Measurements from ENCODE around the gene TNFAIP1. TPM values are rescaled to one million over a fixed set of nuclear protein-coding genes. Genes with fewer than 3 reads are reported as not detected.
A peak's percentile ranks its signal among the peaks of the same experiment; 100 is the strongest.

The TNFAIP1 gene
- total and polyA plus RNA-seq, 2 of the 4 experiments (the other 2 are of a cell fraction): 49.1 to 62.9 TPM

DNA sequence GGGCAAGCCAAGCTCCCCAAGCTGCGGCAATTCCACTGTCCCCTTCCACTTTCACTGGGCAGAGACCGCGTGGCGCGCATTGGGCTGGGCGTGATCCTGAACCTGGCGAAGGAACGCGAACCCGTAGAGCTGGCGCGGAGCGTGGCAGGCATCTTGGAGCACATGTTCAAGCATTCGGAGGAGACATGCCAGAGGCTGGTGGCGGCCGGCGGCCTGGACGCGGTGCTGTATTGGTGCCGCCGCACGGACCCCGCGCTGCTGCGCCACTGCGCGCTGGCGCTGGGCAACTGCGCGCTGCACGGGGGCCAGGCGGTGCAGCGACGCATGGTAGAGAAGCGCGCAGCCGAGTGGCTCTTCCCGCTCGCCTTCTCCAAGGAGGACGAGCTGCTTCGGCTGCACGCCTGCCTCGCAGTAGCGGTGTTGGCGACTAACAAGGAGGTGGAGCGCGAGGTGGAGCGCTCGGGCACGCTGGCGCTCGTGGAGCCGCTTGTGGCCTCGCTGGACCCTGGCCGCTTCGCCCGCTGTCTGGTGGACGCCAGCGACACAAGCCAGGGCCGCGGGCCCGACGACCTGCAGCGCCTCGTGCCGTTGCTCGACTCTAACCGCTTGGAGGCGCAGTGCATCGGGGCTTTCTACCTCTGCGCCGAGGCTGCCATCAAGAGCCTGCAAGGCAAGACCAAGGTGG is 45.7 kb downstream of the TNFAIP1 start:
- WGBS, 2 experiments (ENCODE audit: extremely low coverage in 2 of 2, insufficient read length in 1 of 2): 52% methylated on average over 42 of the region's 72 CpGs; no CpG with 5 or more reads in 1 of the 2 experiments
- H2BK20ac ChIP-seq (ENCODE audit: low read depth, low read length): no peak overlapping the region
- no peak overlapping the region for H3K14ac ChIP-seq (replicated peaks; ENCODE audit: low read depth, low read length)
- no peak overlapping the region for H2BK5ac ChIP-seq (ENCODE audit: low read depth, low read length, poor library complexity, severe bottlenecking)
- ChIA-PET POLR2A (ENCODE audit: unreplicated experiment) (no interaction called here), CTCF (no interaction called here)
- no peak overlapping the region for H3K4ac ChIP-seq (ENCODE audit: low read depth, low read length)
- dilution Hi-C loops (cut with HindIII; ENCODE audit: low sequenced_read_pairs, unreplicated experiment) (no loop called here), in situ Hi-C loops (cut with MboI; ENCODE audit: low sequenced_read_pairs) (no loop called here), intact Hi-C loops (cut with micrococcal nuclease) (no loop called here)
- H2BK120ac ChIP-seq (ENCODE audit: low read depth, low read length): no peak overlapping the region
- H3K4me3 ChIP-seq (ENCODE audit: insufficient read depth, low read depth, low read length): no peak overlapping the region
- no peak for ATAC-seq (ENCODE audit: low read depth)
- H2AFZ ChIP-seq (replicated peaks; ENCODE audit: low read length, poor library complexity): peak overlapping the region; percentile 43
- TF ChIP-seq BHLHE40 (IDR thresholded peaks at IDR 0.05; ENCODE audit: low read depth, low read length) (no peak), CHD1 (IDR thresholded peaks at IDR 0.05; ENCODE audit: low read depth, low read length) (no peak)
- no peak overlapping the region for H4K5ac ChIP-seq (ENCODE audit: low read depth, low read length)
- H3K9ac ChIP-seq (ENCODE audit: low read depth, low read length): no peak overlapping the region
- H4K20me1 ChIP-seq (ENCODE audit: insufficient read depth, low read length): peaks cover 23% of the 10 kb centered on the region
- H3K9me1 ChIP-seq (ENCODE audit: insufficient read depth, low read length): peaks cover 4% of the 10 kb centered on the region; the same call in 1 of the 2 replicates
- H3K18ac ChIP-seq (ENCODE audit: low read depth, low read length): no peak overlapping the region
- H3K4me2 ChIP-seq (ENCODE audit: low read depth, low read length): no peak overlapping the region
- DNase-seq: no peak
- H2BK15ac ChIP-seq (ENCODE audit: low read depth, low read length): no peak overlapping the region
- peaks cover 4 to 28% of the 10 kb centered on the region in 2 experiments; a peak in 2 of 4 replicates for H3K79me1 ChIP-seq (ENCODE audit: low read depth in 1 of 2, low read length in 2 of 2)
- no peaks in the 10 kb centered on the region for H3K27me3 ChIP-seq (ENCODE audit: control insufficient read depth, insufficient read depth, low read length)
- H3K56ac ChIP-seq (ENCODE audit: extremely low read depth, insufficient read depth, low read length): no peak overlapping the region
- BruUV-seq (replicated peaks): no TSS peak
- H3K9me3 ChIP-seq (ENCODE audit: control insufficient read depth, insufficient read depth, low read length): no peaks in the 10 kb centered on the region
- H4K91ac ChIP-seq (ENCODE audit: insufficient read depth, low read depth, low read length): no peak overlapping the region
- peaks cover 3% of the 10 kb centered on the region; the same call in 1 of the 2 replicates for H3K4me1 ChIP-seq (ENCODE audit: control insufficient read depth, insufficient read depth, low read length)
- H3K23ac ChIP-seq (ENCODE audit: low read depth, low read length): no peak overlapping the region
- H2AK5ac ChIP-seq (ENCODE audit: low read depth, low read length): no peak overlapping the region
- no peak overlapping the region for H4K8ac ChIP-seq (ENCODE audit: low read depth in 2 of 2, low read length in 2 of 2)
- H3K36me3 ChIP-seq (ENCODE audit: control insufficient read depth, insufficient read depth, low read length): peaks cover 28% of the 10 kb centered on the region
- no peak overlapping the region for H3K27ac ChIP-seq (ENCODE audit: insufficient read depth, low read length)
- peak overlapping the region; percentile 52 for H2AK9ac ChIP-seq (replicated peaks; ENCODE audit: low read depth, low read length, poor library complexity)

Measured in IMR-90 (cell line).